Posterior cingulate gyrus (tissue), 11 donors: Measurements from ENCODE around the gene HSH2D.
"Not testable (repeated sequence)": the region's sequence is repeated elsewhere in the genome, so short reads cannot be mapped to it uniquely, and the experiment has no call there.

Experiments used
- DNase-seq, 10 donors: peaks; one replicate each; pipeline versions ENCODE4 v3.0.0 to v3.0.0-alpha.2; 2020 to 2021; ENCODE audit warnings: mixed read lengths in 3 of 10
- intact Hi-C: fragments of 100-400 bp; cut with DNase I; formaldehyde crosslinking; loops from one replicate; pipeline ENCODE4 v1.15.1; 2023

The HSH2D gene

GRCh38 chr19:16143399-16144215 lies at the start of gene HSH2D:
Gene HSH2D, plus strand, starts transcription at chr19:16143685. Its CDS starts 5,066 bp downstream, at chr19:16148751.
- intact Hi-C loops = no loop called here
- no peak for DNase-seq

GRCh38 chr19:16094360-16095070 lies 49.0 kb upstream of the HSH2D start:
- intact Hi-C loops = no loop called here
- DNase-seq = peak in 1 of 10 donors; percentile 20

- DNase-seq = peak in 2 of 10 donors; percentile 39 to 61
- intact Hi-C loops = no loop called here
Observed at GRCh38 chr19:16095071-16095571, 48.4 kb upstream of the HSH2D start.

GRCh38 chr19:16096280-16096855 lies 47.1 kb upstream of the HSH2D start:
- peak in 2 of 10 donors; percentile 11 to 22 for DNase-seq
- intact Hi-C loops = no loop called here

GRCh38 chr19:16098416-16098768 lies 45.1 kb upstream of the HSH2D start:
- peak in 1 of 10 donors; percentile 16 for DNase-seq
- intact Hi-C loops = no loop called here

- intact Hi-C loops = no loop called here
- DNase-seq = peak in 1 of 10 donors; percentile 6
Observed at GRCh38 chr19:16098821-16099220, 44.7 kb upstream of the HSH2D start.

GRCh38 chr19:16099314-16099965 lies 44.0 kb upstream of the HSH2D start:
- peak in 2 of 10 donors; percentile 9 to 16 for DNase-seq
- intact Hi-C loops = not testable (repeated sequence)

- peak in 2 of 10 donors; percentile 26 to 31 for DNase-seq
- intact Hi-C loops = no loop called here
Observed at GRCh38 chr19:16100524-16100923, 43.0 kb upstream of the HSH2D start.

- intact Hi-C loops = no loop called here
- DNase-seq = peak in 1 of 10 donors; percentile 5
Observed at GRCh38 chr19:16104722-16105121, 38.8 kb upstream of the HSH2D start.

- intact Hi-C loops = no loop called here
- no peak for DNase-seq
Observed at GRCh38 chr19:16106121-16106520, 37.4 kb upstream of the HSH2D start.

GRCh38 chr19:16111160-16111908 lies 32.2 kb upstream of the HSH2D start, which contains the start of gene RAB8A:
Gene RAB8A, plus strand, starts transcription at chr19:16111889. Its CDS starts 13 bp downstream, at chr19:16111902.
- peak; percentile 97 to 100 (median 99) for DNase-seq
- intact Hi-C loops = loop anchor here (1.0 to 2.0 kb wide), 3 partner anchors 35 to 71 kb away; partner anchors contain the start of gene TPM4

GRCh38 chr19:16111909-16112752 lies 31.4 kb upstream of the HSH2D start:
- peak in 1 of 10 donors; percentile 3 for DNase-seq
- intact Hi-C loops = loop anchor here (1.0 to 2.0 kb wide), 3 partner anchors 35 to 71 kb away; partner anchors contain the start of gene TPM4

GRCh38 chr19:16112778-16113177 lies 30.7 kb upstream of the HSH2D start:
- intact Hi-C loops = loop anchor here (1.0 kb wide), 1 partner anchor 73 kb away; the partner anchor contains the start of gene FAM32A
- DNase-seq = no peak

- intact Hi-C loops = loop anchor here (1.0 kb wide), 1 partner anchor 72 kb away; the partner anchor contains the start of gene FAM32A
- DNase-seq = no peak
Observed at GRCh38 chr19:16113727-16114126, 29.8 kb upstream of the HSH2D start.

- intact Hi-C loops = no loop called here
- DNase-seq = peak in 8 of 10 donors; percentile 32 to 88 (median 54)
Observed at GRCh38 chr19:16115301-16116039, 28.0 kb upstream of the HSH2D start.

- DNase-seq = no peak
- intact Hi-C loops = no loop called here
Observed at GRCh38 chr19:16116067-16116466, 27.4 kb upstream of the HSH2D start.

GRCh38 chr19:16117594-16118033 lies 25.9 kb upstream of the HSH2D start:
- intact Hi-C loops = no loop called here

More at GRCh38 chr19:16117594-16118033, 25.9 kb upstream of the HSH2D start:
- DNase-seq = peak in 1 of 10 donors; percentile 65
